Epithelial cell of prostate (primary cell): ENCODE data around the gene VAV2.

ENCODE experiments used
- DNase-seq: peaks from one replicate; pipeline ENCODE4 v3.0.0-alpha.2; 2011; ENCODE audit warnings: low read depth, low spot score
- H3K27ac ChIP-seq: fragments of 450-650 bp; 2 replicates; pipeline ENCODE4 v1.5.1; 2017; ENCODE audit warnings: mild to moderate bottlenecking

The VAV2 gene

DNA sequence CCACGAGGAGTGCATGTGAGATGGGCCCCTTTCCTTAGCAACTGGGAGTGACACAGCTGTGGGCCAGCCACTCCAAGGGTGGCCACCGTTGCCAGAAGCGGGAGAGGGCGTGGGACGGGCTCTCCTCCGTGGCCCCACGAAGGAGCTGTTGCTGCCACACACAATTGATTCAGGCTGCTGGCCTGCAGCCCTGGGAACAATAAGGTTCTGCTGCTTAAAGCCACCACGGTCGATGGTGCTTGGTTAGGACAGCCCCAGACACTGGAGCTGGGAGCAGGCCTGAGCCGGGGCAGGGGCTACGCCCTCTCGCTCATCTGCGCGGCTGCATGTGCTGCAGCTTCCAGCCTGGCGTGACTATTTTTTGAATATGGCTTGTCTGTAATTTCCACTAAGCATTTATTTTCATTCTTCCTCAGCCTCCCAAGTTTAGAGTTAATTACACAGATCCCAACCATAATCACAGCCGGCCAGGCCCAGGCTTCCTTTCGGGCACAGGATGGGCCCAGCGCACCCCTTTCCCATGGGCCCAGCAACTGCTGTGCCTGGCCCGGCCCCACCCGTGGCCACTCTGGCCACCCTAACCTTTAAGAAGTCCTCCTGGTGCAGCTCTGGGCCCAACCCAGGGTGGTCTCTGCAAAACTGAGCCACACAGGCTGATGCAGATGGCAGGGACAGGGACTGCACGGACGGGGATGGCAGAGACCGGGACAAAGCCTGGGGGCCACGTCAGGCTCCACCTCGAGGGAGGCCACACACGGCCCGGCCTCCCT is 49.7 kb downstream of the VAV2 start:
- DNase-seq, result no peak
- H3K27ac ChIP-seq, result no peak overlapping the region

- no peak for DNase-seq
- no peak overlapping the region for H3K27ac ChIP-seq
Observed at GRCh38 chr9:133939845-133940244, 52.3 kb downstream of the VAV2 start.

GRCh38 chr9:133939171-133939785 is 52.8 kb downstream of the VAV2 start:
- DNase-seq, result no peak
- H3K27ac ChIP-seq, result no peak overlapping the region

GRCh38 chr9:133938753-133939152 is 53.4 kb downstream of the VAV2 start:
- H3K27ac ChIP-seq, result no peak overlapping the region
- DNase-seq, result no peak

- no peak overlapping the region for H3K27ac ChIP-seq
- no peak for DNase-seq
Observed at GRCh38 chr9:133938086-133938485, 54.0 kb downstream of the VAV2 start.

DNA sequence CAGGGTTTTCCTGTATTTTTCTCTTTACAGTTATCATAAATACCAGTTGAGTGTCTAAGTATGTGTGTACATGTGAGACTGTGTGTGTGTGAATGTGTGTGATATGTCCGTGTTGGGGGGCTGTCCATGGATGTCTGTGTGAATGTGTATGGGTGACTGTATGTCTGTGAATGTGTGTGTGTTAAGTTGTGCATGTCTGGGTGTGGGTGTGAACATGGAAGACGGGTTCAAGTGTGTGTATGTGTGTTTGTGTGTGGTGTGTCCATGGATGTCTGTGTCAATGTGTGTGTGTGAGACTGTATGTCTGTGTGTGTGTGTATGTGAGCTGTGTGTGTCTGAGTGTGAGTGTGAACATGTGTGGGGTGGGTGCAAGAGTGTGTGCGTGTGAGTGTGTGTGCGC is 55.0 kb downstream of the VAV2 start:
- no peak overlapping the region for H3K27ac ChIP-seq
- DNase-seq, result no peak

DNA sequence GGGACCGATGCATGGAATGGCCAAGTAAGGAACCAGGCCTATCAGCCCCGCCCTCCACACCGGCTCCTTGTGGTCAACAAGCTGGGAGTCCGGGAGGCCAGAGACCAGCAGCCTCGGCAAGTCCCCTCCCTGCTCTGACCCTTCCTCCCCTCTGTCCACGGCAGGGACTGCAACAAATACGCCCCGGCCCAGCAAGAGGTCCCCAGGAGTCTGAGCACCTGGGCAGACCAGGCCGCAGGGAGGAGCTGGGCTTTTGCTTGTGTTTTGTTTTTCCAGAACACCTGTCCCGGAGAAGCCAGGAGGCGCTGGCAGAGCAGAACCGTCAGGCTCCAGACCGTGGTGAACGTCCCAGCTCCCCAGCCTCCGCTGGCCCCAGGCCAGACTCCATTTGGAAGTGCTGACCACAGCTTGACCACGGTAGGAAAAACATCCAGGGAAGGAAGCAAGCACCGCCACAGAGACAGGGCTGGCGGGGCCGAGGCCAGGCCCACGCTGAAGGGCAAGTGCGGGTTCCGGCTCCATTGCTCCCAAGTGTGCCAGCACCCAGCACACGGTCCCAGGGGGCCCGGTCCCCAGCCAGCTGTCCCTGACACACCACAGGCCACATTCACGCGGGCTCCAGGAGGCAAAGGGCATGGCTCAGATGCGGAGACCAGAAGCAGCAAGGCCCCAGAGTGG is 56.7 kb downstream of the VAV2 start:
- no peak for DNase-seq

GRCh38 chr9:133934482-133935232 is 57.5 kb downstream of the VAV2 start:
- no peak for DNase-seq
- H3K27ac ChIP-seq, result no peak overlapping the region

More for the DNA sequence above, 56.7 kb downstream of the VAV2 start:
- H3K27ac ChIP-seq, result no peak overlapping the region

DNA sequence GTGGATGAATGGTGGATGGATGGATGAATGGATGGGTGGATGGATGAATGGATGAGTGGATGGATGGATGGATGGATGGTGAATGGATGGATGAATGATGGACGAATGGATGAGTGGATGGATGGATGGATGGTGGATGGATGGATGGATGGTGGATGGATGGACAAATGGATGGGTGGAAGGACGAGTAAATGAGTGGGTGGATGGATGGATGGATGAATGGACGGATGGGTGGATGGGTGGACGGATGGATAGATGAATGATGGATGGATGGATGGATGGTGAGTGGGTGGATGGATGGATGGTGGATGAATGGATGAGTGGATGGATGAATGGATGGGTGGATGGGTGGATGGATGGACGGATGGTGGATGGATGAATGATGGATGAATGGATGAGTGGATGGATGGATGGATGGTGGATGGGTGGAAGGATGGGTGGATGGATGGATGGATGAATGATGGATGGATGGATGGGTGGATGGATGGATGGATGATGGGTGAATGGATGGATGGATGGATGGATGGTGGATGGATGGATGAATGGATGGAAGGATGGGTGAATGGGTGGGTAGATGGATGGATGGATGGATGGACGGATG is 58.6 kb downstream of the VAV2 start:
- DNase-seq, result no peak
- no peak overlapping the region for H3K27ac ChIP-seq

DNA sequence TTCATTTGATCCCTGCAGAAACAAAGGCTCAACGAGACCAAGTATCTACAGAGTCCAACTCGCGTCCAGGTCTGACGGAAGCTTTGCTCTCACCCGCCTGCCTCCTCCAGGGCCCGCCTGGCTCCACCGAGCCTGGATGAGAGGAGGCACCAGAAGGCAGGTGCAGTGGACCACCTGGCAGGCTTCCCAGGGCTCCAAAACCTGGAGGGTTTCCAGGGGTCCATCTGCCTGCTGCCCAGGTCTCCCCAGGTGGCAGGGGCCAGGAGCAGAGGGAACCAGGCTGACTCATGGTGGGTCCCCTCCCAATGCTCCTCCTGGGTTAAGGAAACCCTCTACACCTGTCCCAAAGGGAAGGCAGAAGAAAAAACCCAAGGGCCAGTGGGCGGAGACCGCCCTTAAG is 59.5 kb downstream of the VAV2 start:
- DNase-seq, result no peak
- no peak overlapping the region for H3K27ac ChIP-seq

DNA sequence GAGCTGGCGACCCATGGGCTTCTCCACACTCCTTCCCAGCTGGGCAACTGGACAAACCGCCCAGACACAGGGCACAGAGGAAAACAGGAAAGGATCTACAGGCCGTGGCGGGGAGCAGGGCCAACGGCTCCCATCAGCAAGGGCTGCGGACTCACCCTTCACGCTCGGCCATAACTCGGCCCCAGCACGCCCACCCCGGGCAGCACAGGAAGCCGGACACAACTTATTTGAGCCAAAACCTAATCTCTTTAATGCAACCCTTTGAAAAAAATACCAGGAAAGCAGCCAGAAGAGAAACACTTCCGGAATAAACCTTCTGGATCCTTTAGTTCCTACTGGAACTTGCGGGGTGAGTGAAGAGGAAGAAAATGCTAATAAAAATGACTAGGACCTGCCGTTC is 59.9 kb downstream of the VAV2 start:
- DNase-seq, result no peak
- H3K27ac ChIP-seq, result no peak overlapping the region

- H3K27ac ChIP-seq, result no peak overlapping the region
- DNase-seq, result no peak
Observed at GRCh38 chr9:133930682-133931485, 61.2 kb downstream of the VAV2 start.

DNA sequence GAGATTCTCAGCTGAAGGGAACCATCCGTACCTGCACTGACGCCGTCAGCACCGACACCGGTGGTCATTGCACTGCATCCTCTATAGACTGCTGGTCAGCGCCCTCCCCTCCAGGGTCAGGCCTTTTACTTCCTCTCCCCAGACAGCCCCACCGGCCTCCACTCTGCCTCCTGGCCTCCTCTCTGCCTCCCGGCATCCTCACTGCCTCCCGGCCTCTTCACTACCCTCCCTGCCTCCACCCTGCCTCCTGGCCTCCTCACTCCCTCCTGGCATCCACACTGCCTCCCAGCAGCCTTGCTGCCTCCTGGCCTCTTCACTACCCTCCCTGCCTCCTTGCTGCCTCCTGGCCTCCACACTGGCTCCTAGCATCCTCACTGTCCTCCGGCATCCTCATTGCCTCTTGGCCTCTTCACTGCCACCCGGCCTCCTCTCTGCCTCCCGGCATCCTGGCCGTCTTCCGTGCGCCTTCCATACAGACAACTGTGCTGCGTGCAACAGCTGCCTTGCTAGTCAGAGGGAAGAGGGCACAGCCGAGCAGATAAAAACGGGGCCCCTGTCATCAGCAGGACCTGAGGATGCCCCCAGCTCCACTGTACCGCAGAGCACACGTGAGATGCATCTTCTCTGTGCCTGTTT is 62.0 kb downstream of the VAV2 start:
- H3K27ac ChIP-seq, result no peak overlapping the region
- no peak for DNase-seq

GRCh38 chr9:133929599-133929998 is 62.5 kb downstream of the VAV2 start:
- no peak overlapping the region for H3K27ac ChIP-seq
- no peak for DNase-seq

- no peak overlapping the region for H3K27ac ChIP-seq
- DNase-seq, result no peak
Observed at GRCh38 chr9:133928248-133928764, 63.8 kb downstream of the VAV2 start.

- no peak for DNase-seq
- no peak overlapping the region for H3K27ac ChIP-seq
Observed at GRCh38 chr9:133927041-133927440, 65.1 kb downstream of the VAV2 start.

DNA sequence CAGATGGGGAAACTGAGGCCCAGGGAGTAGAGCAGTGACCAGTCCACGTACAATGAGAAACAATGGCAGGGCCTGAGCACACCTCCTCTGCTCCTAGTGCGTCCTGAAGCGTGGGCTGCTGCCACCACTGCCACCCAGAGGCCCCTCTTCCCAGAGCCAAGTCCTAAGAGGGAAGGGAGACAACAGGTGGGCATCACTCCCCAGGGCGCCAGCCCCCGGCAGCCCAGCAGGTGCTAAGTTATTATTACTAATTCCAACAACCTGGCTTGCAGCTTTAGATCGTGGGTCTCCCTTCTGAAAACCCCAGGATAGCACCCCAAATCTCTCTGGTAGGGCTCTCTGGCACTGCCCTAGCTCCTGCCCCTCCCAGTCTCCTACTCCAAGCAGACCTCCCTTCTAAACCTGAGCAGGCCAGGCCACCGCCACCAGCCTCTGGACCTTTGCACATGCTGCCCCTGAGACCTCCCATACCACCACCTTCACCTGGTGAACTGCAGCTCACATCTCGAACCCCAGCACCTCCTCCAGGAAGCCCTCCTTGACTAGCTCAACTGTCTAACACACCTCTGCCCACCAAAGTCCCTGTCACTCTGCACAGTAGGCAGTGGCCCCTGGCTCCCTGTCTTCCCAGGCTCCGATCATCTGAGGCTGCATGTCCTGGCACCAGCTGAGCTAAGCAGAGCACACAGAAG is 65.8 kb downstream of the VAV2 start:
- no peak for DNase-seq
- no peak overlapping the region for H3K27ac ChIP-seq

- no peak for DNase-seq
Observed at GRCh38 chr9:133924453-133924852, 67.7 kb downstream of the VAV2 start.

More at GRCh38 chr9:133924453-133924852, 67.7 kb downstream of the VAV2 start:
- no peak overlapping the region for H3K27ac ChIP-seq
